ENCODE measurements around the gene GSTM2.

GSTM2 gene

DNA sequence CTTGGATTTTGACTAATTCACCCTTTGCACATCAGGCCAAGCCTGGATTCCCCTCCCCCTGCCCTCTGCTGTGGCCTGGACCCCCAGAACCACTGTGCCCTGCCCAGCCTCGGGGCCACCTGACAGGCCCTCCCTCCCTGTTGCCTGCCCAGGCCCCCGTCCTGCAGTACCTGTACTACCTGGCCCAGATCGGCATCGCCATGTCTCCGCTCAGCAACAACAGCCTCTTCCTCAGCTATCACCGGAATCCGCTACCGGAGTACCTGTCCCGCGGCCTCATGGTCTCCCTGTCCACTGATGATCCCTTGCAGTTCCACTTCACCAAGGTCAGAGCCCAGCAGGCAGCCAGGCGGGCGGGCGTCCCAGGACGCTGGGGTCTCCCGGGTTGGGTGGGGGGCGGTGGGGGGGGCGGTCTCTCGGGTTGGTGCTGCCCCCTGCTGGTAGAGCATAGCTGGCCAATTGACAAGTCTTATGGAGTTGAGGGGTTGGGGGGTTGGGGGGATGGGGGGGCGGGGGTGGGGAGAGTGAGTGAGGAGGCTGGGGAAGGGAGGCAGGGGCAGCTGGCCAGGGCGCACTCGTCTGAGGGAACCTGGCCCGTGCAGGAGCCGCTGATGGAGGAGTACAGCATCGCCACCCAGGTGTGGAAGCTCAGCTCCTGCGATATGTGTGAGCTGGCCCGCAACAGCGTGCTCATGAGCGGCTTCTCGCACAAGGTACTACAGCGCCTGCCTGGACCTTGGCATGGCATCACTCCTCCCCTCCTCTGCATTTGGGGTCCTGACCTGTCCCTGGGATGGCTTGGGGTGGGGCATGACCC, 37.6 kb upstream of the GSTM2 start:
- no peak for DNase-seq

GRCh38 chr1:109630898-109631512, 36.9 kb upstream of the GSTM2 start:
- no peak for DNase-seq

- DNase-seq: no peak
Observed at GRCh38 chr1:109631513-109632505, 36.0 kb upstream of the GSTM2 start.

DNA sequence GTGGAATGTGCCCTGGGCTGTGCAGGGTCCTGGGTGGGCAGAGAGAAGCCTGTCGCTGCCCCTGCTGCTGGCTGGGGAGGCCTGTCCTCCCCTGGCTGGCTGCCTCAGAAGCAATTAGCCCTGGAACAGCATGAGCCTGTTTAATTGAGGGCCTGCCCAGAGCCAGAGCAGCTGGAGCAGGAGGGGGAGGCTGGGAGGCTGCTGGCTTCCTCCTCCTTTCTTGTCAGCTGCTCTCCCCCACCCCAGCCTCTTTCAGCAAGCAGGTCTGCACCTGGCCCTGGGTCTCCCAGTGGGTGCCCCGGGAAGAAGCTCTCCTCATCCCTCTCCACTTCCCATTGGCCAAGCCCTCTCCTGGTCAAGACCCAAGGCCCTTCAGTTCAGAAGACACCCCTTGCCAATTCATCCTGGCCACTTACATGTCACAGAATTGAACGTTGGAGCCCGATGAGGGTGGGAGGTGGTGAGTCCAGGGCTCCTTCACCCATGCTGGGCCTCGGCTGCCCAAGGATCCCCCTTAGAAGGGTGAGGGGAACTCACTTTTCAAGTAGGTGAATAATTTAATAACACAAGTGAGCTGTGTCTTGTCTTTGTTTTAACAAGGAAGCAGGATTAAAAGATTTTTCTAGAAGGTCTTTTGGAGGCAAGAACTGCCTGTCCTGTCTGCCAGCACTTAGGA, 35.0 kb upstream of the GSTM2 start:
- no peak for DNase-seq

GRCh38 chr1:109634292-109634691, 33.6 kb upstream of the GSTM2 start:
- no peak for DNase-seq

GRCh38 chr1:109634771-109635750, 32.8 kb upstream of the GSTM2 start:
- DNase-seq: no peak

- no peak for DNase-seq
Observed at GRCh38 chr1:109635862-109636200, 32.0 kb upstream of the GSTM2 start.

GRCh38 chr1:109636201-109636952, 31.5 kb upstream of the GSTM2 start:
- no peak for DNase-seq

GRCh38 chr1:109637446-109637845, 30.4 kb upstream of the GSTM2 start:
- DNase-seq: no peak

DNA sequence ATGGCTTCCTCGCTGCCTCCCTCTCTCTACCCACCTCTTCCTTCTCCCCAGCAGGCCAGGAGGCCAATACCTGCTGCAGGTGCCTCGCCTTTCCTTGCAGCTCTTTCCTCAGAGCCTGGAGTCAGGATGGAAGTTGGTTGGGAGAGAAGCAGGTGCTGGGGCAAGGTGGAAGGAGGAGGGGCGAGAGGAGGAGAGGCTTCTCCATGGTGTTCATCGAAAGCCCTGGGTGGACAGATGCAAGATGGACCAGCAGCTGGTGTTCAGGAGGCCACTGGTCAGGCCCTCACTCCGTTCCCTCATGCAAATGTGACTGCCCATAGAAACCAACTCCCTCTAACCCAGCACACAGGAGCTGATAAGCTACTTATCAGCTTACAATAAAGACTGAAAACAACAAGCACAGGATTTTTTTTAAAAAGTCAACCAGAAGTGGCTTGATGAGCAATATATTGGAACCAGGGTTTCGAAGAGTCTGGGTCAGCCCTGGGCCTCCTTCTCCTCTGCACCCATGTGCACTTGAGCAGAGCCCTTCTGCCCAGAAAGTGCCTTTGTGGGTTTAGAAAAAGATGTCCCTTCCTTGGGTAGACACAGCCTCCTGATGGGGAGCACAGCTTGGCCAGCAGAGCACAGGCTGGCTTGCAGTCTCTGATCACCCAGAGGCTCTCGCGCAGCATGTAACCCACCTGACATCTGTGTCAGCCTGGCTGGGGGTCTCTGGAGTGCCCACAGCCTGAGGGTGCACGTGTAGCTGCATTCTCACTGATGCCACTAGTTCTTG, 28.6 kb upstream of the GSTM2 start:
- no peak for DNase-seq

- no peak for DNase-seq
Observed at GRCh38 chr1:109639841-109640184, 28.0 kb upstream of the GSTM2 start.

DNA sequence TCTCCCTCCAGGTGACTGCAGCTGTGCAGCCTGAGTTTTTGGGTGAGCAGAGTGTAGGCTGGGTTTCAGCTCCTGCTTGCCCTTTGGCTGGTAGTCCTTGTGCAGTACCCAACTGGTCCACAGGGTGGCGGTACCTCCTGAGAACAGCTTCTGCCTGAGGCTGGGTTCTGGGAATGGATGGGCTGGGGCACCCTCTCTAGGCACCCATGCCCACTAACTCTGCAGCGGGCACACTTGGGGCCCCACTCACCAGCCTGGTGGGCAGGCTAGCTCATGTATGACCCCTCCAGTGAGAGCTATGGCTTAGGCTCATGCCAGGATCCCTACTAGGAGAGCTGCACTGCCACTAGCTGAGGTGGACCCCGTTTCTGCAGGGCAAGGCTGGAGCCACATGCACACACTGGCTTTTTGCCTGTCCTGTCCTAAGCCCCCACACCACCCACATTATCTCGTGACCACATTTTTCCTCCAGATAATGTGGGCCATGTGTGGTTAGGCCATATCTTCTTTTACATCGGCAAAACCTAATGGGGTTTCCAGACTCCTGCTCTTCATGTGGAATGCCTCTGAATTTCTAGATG, 27.5 kb upstream of the GSTM2 start:
- DNase-seq: peak; percentile 68 to 89 (median 73)

DNA sequence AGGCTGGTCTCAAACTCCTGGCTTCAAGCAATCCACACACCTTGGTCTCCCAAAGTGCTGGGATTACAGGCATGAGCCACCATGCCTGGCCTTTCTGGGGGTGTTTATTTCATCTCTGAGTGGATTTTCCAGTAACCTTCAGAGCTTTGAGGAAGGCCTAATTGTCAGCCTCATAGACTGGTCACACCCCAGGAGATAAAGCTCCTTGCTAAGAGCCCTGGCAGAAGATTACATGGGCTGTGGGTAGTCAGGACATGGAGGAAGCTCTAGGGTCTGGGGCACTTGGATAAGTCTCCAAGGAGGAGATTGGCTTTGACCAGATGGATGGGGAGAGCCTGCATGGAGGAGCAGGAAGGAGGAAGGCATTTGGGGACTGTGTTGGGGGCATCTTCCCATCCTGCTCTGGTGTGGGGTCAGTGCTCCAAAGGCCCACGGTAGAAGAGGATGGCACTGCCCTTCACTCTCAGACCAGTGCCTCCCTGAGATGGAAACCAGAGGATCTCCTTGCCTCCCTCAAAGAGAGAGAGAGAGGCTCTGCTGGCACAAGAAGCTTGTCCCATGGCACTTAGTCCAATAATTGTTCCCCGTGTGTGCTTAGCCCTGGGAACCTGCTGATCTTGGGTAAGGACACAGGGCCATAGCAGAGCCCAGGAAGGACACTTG, 26.6 kb upstream of the GSTM2 start:
- no peak for DNase-seq

- no peak for DNase-seq
Observed at GRCh38 chr1:109641861-109642260, 26.0 kb upstream of the GSTM2 start.

DNA sequence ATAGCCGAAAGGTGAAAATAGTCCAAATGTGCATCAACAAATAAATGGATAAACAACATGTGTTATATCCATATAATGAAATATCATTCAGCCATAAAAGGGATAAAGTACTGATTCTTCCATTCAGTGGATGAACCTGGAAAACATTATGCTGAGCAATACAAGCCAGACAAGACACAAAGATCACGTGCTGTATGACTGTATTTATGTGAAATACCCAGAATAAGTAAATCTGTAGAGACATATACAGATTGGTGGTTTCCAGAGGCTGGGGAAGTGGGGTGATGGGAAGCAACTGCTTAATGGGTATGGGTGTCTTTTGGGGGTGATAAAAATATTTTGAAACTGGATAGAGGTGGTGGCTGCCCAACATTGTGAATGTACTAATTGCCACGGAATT, 25.2 kb upstream of the GSTM2 start:
- DNase-seq: no peak

GRCh38 chr1:109643385-109644230, 24.2 kb upstream of the GSTM2 start:
- DNase-seq: peak; percentile 63 to 82 (median 70)

- DNase-seq: no peak
Observed at GRCh38 chr1:109644670-109645069, 23.2 kb upstream of the GSTM2 start.

DNA sequence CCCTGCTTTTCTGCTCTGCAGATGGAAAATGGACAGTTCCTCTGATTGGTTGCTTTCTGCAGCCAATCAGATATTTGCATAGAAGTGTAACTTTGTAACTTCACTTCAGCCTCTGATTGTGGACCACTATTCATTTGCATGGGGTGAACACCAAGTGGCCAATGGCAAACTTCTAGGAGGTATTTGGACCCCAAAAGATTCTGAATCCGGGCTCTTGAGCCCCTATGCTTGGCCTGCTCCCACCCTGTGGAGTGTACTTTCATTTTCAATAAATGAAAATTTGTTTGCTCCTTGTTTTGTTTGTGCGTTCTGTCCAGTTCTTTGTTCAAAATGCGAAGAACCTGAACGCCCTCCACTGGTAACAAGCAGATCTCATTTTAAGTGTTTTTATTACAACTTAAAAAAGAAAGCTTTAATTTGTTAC, 18.4 kb upstream of the GSTM2 start:
- no peak for DNase-seq
